Stimulated activated CD8-positive, alpha-beta memory T cell treated with anti-CD3 and anti-CD28 coated beads, Interleukin-7, amount 100 ng/mL, for 48 hours (primary cell): ENCODE measurements around the gene C11orf68.
A peak's percentile ranks its signal among the peaks of the same experiment; 100 is the strongest.

Experiments
- DNase-seq, 2 donors: peaks; one replicate each; pipeline ENCODE4 v3.0.0-alpha.2; 2020; ENCODE audit warnings: low read depth in 1 of 2; ENCODE audit errors: extremely low read depth in 1 of 2

Gene C11orf68

DNA sequence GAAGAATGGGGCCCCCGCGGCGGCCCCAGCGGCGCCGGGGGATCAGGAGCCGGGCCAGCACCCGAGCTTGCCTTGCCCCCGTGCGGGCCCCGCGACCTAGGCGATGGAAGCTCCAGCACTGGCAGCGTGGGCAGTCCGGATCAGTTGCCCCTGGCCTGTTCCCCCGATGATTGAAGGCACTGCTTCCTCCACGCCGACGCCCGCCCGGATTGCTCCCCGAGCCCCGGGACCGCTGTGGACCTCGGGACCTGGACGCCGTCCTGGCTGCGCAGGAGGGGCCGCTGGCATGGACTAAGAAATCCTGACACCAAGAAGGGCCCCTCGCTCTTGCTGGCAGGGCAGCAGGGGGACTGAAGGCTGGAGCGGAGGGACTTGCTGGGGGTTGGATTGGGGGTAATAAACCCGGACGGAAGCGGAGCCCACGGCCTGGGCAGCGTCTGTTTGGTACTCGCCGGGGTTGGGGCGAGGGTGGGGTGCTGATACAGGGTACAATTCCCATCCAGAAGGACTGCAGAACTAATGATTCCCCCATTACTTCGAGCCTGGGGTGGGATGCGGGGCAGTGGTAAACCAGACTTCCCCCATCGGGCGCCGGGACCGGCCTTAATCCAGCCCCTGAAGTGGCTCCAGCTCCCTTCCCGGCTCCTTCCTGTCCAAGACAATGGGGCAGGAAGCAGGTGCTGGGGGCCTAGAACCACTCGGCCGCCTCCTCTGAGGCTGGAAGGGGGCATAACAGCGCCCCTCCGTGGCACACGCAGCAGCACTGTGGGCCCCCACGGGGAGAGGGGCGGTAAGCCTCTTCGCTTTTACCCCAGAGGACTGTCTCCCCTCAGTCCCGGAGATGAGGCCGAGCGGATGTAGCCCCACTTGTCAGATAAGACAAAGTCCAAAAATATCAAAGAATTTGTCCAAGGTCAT, 27.4 kb downstream of the C11orf68 start:
- DNase-seq, result no peak

DNA sequence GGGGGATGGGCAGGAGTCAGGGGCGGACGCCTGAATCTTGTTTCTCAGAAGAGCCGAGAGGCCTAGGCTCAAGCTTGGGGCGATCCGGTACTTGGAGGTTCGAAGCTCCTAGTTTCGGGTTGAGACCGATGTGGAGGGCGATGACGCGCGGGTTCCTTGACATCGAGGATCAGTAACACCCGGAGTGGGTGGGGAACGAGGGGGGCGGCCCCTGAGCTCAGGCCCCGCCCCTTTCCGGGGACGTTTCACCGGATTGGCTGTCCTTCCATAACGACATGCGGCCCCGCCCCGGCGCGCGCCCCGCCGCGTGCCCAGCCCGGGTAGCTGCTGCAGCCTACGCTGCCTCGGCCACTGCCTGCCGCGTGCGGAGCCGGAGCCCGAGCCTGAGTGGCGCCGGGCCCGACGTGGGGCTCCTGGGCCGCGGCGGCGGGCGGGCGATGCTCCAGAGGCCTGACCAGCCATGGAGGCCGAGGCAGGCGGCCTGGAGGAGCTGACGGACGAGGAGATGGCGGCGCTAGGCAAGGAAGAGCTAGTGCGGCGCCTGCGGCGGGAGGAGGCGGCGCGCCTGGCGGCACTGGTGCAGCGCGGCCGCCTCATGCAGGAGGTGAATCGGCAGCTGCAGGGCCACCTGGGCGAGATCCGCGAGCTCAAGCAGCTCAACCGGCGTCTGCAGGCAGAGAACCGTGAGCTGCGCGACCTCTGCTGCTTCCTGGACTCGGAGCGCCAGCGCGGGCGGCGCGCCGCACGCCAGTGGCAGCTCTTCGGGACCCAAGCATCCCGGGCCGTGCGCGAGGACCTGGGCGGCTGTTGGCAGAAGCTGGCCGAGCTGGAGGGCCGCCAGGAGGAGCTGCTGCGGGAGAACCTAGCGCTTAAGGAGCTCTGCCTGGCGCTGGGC, 28.3 kb downstream of the C11orf68 start, which contains the start of gene CCDC85B:
CCDC85B (plus strand) TSS at position 350 of the 895 bp plus-strand sequence; CDS start at position 461, 111 bp downstream.
- peak; percentile 98 for DNase-seq

DNA sequence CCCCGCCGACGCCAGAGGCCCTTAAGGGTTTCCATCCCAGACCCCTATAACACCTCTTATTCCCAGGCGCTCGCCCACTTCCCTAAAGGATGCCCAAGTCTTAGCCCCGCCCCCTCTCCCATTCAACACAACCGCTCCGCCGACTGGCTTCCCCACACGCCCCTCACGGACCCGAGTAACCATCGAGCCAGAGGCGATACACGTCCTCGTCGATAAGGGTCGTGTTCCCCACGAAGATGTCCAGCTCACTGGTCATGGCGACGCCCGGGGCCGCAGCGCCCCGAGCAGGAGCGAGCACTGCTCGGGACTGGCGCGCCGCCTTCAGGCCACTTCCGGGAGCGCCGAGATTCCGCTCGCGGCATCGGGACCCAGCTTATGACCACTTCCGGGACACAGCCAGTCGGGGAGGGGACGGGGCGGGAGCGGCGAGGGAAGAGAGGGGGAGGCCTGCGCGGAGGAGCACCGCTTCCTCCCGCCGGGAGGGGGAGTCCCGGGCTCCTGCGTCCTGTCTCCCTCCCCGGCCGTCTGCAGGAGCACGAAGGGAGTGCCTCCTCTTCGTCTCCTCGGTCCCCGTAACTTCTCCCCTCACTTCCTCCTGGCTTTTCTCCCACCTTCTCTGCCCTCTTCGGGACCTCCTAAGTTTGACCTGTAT, 30.6 kb downstream of the C11orf68 start, which contains the start of gene FIBP:
FIBP (minus strand) TSS at position 309 of the 652 bp plus-strand sequence; CDS start at position 256, 53 bp downstream.
- peak; percentile 95 for DNase-seq

DNA sequence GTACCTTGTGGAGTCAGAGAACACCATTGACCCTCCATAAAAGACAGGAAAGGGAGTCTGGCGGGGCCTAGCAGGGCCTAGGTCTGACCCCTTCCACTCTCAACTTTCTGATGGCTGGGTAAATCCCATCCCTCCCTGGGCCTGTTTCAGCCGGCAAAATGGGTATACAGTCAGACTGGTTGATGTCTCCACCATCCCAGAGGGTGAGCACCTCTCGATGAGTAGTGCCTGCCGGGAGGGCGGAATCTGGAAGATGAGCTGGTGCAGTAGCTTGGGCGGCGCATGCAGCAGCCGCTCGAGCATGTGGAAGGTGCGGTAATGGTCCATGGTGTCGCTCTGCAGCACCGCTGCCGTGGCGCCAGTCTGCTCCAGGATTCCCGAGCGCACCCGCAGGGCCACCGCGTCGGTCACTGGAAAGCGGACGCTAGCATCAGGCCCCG, 31.1 kb downstream of the C11orf68 start:
- no peak for DNase-seq

DNA sequence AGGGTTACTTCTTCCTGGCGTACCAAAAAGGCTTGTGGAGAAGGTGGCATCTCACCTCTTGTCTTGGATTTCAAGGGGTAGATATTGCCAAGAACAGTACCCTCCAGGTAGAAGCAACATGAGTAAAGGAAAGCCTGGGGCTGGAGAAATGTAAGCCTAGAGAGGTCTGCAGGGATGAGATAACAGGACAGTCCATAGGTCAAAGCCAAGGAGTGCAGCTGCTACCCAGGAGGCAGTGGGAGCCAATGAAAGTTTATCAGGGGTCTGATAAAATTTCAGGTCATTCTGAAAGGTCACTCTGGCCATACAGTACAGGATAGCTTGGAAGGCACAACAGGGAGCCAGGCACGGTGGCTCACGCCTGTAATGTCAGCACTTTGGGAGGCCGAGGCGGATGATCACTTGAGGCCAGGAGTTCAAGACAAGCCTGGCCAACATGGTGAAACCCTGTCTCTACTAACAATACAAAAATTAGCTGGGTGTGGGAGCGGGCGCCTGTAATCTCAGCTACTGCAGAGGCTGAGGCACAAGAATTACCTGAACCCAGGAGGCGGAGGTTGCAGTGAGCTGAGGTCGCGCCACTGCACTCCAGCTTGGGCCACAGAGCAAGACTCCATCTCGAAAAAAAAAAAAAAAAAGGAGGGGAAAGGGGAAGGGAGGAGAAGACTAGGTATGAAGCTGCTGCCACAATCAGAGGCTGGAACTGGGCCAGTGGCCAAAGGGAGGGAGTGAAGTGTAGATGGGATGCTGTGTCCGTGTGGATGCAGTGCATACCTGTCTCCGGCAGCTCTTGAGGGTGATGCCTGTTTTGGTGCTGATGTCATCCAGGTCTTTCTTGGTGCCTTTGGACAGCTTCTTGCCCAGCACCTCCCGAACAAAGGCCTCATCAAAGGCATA, 31.8 kb downstream of the C11orf68 start:
- no peak for DNase-seq

DNA sequence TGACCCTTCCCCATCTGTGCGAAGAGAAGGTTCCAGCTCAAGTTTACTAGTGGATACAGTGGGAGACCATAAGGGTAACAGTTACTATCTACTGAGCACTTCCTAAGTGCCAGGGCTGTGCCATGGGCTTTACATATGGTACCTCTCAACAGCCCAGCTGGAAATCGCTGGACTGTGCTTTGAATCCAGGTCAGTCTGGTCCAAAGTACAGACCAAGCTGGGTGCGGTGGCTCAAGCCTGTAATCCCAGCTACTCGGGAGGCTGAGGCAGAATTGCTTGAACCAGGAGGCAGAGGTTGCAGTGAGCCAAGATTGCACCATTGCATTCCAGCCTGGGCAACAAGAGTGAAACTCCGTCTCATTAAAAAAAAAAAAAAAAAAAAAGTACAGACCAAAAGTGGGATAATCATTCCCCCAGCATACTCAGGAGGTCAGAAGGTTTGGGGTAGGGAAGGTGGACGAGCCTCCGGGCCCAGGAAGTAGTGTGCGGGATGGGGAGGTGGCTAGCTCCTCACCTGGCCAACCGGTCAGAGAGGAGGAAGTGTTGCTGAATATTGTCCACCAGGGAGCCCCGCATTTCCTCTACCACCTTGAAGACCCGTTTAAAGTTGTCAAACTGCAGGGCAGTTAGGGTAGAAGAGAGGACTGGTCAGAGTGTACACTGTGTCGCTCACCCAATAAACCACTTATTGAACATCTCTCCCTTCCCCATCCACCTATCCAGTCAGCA, 32.9 kb downstream of the C11orf68 start:
- DNase-seq, result no peak

DNA sequence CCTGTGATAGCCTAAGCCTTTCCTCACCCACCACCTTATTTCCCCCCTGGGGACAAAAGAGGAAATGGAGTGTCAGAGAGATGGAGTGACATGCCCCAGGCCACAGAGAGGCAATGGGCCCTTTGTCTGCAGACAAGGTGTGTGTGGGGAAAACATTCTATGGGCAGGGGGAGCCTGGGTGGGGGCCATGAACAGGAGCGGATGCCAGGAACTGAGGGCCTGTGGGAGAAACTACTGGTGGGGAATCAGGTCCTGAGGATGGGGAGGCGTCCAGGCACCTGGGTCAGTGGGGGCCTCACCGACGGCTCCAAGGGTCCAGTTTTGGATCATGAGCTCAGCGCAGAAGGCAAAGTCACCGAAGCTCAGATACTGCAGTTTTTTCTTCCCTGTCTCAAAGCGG, 33.6 kb downstream of the C11orf68 start:
- DNase-seq, result no peak

DNA sequence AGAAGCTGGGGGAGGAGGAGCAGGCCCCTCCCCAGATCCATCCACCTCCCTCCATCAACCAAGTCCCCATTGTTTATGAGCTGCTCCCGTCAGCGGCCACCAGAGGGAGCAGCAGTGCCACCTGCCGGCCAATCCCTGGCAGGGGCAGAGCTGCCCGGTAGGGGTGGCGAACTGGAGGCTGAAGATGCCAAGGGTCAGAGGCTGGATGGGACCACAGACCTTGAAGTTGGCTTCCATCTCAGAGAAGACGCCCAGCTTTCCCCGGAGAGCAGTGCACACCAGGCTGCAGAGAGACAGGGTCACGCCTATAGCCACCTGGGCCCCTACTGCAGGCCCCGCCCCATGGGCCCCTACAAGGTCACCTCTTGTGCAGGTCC, 34.2 kb downstream of the C11orf68 start:
- DNase-seq, result no peak

DNA sequence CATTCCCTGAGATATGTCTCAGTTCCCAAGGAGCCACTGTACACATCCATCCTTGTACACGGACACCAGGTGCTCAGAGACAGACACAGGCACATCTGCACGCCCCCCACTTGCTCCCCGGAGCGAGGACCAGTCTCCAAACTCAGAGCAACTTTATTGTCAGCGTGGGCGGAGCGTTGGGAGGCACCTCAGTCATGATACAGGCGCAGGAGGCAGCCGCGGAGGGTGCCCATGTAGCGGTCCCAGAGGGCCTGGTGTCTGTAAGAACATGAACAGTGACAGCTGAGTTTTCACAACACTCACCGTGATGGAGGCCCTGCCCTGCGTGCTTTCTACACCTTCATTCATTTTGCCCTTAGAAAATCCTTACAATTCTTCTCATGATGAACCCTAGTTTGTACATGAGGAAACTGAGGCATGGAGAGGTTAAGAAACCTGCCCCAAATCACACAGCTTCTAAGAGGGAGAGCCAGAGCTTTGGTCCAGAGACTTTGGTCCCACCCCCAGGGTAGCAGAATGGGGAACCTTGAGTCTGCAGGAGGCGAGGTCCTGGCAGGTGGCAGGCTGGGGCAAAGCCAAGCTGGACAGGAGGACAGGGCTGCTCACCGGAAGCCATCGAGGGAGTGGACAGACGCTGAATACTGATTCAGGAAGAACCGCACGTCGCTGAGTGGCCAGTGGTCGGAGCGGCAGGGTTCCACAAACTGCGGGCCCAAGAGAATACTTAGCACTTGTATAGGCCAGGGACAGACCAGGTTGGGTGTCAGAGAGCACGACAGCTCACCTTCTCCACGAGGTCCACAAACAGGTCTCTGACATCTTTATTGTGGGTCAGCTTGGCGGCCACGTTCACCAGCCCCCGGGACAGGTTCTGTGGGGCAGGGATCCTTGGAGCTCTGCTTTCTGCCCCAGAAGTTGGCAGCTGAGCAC, 34.8 kb downstream of the C11orf68 start:
- no peak for DNase-seq

DNA sequence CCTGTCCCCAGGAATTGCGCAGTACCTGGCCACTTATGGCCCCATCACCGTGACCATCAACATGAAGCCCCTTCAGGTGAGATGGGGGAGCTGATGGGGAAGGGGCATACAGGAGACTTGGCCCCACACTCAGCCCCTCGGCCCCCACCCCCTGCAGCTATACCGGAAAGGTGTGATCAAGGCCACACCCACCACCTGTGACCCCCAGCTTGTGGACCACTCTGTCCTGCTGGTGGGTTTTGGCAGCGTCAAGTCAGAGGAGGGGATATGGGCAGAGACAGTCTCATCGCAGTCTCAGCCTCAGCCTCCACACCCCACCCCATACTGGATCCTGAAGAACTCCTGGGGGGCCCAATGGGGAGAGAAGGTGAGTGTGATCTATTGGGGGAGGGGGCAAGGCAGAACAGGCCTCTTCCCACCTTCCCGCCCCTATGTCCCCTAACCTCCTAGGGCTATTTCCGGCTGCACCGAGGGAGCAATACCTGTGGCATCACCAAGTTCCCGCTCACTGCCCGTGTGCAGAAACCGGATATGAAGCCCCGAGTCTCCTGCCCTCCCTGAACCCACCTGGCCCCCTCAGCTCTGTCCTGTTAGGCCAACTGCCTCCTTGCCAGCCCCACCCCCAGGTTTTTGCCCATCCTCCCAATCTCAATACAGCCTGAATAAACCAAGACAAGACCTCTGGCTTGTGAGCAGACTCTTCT, 35.7 kb downstream of the C11orf68 start:
- DNase-seq, result no peak

DNA sequence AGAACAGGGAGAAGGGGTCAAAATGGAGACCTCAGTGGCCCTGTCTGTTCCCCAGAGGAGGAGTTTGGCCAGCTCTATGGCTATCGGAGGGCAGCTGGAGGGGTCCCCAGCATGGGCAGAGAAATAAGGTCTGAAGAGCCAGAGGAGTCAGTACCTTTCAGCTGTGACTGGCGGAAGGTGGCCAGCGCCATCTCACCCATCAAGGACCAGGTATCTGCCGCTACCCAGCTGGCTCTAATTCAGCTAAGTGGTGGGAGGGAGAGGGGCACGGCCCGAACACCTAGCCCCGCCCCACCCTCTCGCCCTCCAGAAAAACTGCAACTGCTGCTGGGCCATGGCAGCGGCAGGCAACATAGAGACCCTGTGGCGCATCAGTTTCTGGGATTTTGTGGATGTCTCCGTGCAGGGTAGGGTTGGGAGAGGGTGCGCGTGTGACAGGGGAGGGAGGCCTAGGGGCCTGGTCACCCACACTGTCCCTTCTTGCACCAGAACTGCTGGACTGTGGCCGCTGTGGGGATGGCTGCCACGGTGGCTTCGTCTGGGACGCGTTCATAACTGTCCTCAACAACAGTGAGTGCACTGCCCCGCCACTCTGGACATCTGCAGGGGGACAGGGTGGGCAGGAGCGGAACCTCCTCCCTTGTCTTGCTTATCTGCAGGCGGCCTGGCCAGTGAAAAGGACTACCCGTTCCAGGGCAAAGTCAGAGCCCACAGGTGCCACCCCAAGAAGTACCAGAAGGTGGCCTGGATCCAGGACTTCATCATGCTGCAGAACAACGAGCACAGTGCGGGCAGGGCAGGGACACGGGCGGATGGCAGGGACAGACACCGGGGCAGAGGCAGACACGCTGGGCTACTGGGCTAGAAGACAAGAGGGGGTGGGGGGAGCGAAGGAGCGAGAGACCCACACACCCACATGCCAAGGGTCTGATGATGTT, 36.5 kb downstream of the C11orf68 start:
- no peak for DNase-seq

DNA sequence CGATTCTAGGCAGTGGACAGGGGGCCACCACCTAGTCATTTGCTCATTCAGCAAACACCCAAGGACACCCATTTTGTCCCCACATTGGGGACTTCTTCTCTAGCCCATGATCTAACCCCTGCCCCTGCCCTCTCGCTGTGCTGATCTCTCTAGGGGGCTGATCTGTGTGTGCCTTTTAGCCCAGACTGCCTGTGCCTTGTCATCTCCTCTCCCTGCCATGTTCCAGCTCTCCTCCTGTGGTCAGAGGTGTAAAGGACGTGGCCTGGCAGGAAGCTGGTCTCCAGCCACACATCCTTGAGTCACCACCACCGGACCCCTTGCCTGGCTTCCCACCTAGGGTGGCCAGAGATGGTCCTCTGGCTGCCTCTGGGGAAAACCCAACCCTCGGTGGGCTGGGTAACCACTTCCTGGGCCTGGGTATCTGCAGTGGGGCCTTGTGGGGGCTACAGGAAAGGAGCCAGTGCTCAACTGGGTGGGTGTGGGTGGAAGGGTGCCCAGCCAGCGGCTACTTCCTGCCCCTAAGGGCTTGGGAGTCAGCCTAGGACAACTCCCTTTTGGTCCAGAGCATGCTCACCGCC, 37.9 kb downstream of the C11orf68 start:
- no peak for DNase-seq

DNA sequence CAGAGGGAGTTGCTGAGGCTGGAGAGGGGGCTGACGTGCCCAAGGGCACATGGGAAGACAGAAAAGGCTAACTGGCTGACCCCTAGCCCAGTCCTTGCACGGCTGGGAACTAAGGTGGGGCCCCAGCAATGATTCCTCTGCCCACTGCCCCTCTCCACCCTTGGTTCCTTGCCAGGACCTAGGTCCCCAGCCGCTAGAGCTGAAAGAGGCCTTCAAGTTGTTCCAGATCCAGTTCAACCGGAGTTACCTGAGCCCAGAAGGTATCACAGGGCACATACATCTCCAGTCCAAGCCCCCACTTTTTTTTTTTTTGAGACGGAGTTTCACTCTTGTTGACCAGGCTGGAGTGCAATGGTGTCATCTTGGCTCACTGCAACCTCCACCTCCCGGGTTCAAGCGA, 38.8 kb downstream of the C11orf68 start:
- no peak for DNase-seq

DNA sequence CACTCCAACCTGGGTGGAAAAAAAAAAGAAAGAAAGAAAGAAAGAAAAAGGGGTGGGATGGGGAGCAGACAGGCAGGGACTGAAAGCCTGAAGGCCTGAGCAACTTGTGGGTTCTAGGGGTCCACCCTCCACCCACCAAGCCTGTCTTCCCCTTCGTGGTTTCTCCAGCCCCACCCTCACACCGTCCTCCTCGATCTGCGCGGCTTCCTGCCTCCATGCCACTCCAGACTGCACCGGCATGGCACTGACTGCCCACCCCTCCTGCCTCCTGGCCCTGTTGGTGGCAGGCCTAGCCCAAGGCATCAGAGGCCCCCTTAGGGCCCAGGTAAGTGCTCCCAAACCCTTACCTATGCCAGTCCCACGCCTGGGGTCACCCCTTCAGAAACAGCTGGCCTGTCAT, 39.2 kb downstream of the C11orf68 start, which contains the start of gene CTSW:
CTSW (plus strand) TSS at position 221 of the 400 bp plus-strand sequence; CDS start at position 239, 18 bp downstream.
- DNase-seq, result no peak

DNA sequence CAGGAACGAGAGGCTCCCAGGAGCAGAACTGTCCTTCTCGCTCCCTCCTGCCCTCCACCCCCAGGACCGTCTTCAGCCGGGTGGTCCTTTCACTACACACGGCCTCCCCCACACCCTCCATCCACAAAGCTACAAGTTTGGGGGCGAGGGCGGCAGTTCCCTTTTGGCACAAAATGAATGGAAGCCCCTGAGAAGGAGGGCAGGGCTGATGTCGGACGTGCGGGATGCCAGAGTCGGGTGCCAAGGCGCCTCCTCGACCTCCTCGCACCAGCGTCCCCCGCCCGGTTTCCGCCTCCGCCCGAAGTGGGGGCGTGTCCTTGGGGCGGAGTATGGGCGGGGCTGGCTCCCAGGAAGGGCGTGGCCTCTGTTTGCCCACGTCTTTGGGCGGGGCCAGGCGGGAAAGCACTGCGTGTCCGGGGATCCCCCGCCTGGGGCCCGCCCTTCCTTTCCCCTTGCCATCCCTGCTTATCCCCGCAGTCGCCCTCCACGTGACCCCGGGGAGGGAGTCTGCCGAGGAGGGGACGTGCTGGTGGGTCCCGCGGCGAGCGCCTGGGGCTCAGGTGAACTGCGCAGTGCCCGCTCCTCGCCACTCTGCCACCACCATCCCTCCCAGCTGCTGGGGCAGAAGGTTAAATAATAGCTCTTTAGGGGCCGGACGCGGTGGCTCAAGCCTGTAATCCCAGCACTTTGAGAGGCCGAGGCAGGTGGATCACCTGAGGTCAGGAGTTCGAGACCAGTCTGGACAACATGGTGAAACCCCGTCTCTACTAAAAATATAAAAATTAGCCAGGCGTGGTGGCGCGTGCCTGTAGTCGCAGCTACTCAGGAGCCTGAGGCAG, 45.3 kb downstream of the C11orf68 start:
- peak; percentile 91 to 94 for DNase-seq
